AG04449 (cell line): ENCODE results near the gene SEC31B.
A peak's percentile ranks its signal among the peaks of the same experiment; 100 is the strongest.

Experiments used
- CTCF ChIA-PET: fragments of 350-600 bp; formaldehyde crosslinking; extraction: SDS; loops from one replicate; lab custom pipeline; 2021; ENCODE audit warnings: antibody characterized with exemption; lab: Yijun Ruan, JAX
- POLR2A ChIA-PET: fragments of 400-600, 350-600 bp; formaldehyde crosslinking; extraction: SDS; loops from one replicate; lab custom pipeline; 2020; ENCODE audit warnings: antibody characterized with exemption, inconsistent platforms; lab: Yijun Ruan, JAX
- DNase-seq: peaks from one replicate; pipeline ENCODE4 v3.0.0-alpha.2; 2010; ENCODE audit warnings: low read depth, low spot score
- H3K4me3 ChIP-seq: 2 replicates; pipeline ENCODE4 v1.5.1; 2011; ENCODE audit warnings: low read depth, mild to moderate bottlenecking, control low read depth, low read length
- TF ChIP-seq, protein P1 (sequence below): IDR thresholded peaks from one replicate; pipeline ENCODE4 v1.5.1; 2011; ENCODE audit warnings: mild to moderate bottlenecking, moderate library complexity, low read length, control low read depth, inconsistent platforms; ENCODE audit not compliant: insufficient read depth; ENCODE audit errors: missing control alignments

Gene SEC31B

DNA sequence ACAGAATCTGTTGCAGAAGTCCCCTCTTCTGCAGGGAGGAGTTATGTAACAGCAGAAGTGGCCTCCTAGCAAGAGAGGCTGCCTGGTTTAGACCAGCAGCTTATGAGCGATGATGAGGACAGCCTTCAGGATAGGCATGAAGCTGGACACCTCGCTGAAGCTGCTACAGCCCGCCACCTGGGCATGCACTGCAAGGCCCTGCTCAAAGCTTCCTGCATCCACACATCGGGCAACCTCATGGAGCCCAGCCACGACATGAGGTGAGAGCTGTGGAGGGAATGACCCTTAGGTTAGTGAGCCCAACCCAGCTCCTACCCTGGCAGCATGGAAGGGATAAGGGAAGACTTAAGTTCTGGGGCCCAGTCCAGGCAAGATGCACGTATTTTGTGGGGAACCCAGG, 32.1 kb downstream of the SEC31B start:
- TF ChIP-seq, protein P1, sequence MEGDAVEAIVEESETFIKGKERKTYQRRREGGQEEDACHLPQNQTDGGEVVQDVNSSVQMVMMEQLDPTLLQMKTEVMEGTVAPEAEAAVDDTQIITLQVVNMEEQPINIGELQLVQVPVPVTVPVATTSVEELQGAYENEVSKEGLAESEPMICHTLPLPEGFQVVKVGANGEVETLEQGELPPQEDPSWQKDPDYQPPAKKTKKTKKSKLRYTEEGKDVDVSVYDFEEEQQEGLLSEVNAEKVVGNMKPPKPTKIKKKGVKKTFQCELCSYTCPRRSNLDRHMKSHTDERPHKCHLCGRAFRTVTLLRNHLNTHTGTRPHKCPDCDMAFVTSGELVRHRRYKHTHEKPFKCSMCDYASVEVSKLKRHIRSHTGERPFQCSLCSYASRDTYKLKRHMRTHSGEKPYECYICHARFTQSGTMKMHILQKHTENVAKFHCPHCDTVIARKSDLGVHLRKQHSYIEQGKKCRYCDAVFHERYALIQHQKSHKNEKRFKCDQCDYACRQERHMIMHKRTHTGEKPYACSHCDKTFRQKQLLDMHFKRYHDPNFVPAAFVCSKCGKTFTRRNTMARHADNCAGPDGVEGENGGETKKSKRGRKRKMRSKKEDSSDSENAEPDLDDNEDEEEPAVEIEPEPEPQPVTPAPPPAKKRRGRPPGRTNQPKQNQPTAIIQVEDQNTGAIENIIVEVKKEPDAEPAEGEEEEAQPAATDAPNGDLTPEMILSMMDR, result no peak
- CTCF ChIA-PET, result interaction anchor here (0.8 to 11.6 kb wide), 6 partner anchors 11 to 145 kb away, joined by 3 to 422 read pairs (median 6); no protein-coding TSS in a partner anchor
- H3K4me3 ChIP-seq, result no peak overlapping the region
- POLR2A ChIA-PET, result no interaction called here
- no peak for DNase-seq

DNA sequence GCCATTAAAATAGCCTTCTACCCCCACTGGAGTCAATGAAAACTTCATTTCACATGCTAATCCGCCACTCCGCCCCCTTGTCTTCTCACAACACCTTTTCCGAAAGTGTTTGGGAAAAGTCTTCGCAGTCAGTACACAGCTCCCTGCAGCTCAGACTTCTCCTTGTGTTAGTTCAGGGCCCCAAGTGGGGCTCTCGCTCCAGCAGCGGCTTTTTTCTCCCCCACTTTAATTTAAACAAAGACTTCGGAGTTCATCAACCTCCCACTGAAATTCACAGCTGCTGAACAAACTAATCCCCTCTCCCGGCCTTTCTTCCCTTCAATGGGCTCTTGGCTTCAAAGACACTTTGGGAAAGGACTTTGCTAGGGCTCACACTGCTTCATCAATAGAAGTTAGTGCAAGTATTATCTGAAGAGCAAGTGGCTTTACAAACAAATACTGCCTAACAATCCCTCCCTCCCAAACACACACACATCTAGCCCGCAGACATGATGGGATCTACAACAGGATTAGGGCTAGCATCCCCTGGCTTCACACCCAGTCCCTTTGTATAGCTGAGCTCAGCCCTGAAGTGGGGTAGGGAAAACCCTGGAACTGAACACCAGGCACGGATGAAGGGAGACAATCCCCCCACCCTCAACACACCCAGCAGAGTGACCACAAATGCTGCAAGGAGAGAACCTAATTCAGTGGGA, 33.7 kb downstream of the SEC31B start:
- H3K4me3 ChIP-seq, result no peak overlapping the region
- DNase-seq, result no peak
- ChIA-PET POLR2A (no interaction called here), CTCF (interaction anchor here (1.0 to 11.6 kb wide), 8 partner anchors 10 to 396 kb away, joined by 3 to 422 read pairs (median 4); no protein-coding TSS in a partner anchor)
- TF ChIP-seq, protein P1, result no peak

DNA sequence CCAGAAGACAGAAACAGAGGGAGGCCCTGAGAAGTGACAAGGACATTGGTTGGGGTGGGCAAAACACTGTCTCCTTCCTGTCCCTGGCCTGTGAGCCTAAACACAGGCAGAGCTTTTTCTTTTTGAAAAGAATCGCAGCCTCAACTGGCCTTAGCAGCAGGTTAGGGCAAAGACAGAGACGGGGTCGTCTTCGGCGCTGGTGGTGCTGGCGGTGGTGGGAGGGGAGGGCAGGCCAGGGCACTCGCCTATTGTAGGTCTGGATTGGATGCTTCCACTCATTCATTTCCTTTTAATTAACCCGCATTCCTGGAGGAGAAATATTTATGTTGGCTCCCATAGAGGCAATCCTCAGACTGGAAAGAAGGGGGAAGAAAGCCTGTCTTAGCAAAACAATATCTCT, 34.3 kb downstream of the SEC31B start:
- TF ChIP-seq, protein P1, result no peak
- DNase-seq, result no peak
- ChIA-PET CTCF (interaction anchor here (1.0 to 11.6 kb wide), 7 partner anchors 9 to 396 kb away, joined by 3 to 422 read pairs (median 5); no protein-coding TSS in a partner anchor), POLR2A (no interaction called here)
- no peak overlapping the region for H3K4me3 ChIP-seq

DNA sequence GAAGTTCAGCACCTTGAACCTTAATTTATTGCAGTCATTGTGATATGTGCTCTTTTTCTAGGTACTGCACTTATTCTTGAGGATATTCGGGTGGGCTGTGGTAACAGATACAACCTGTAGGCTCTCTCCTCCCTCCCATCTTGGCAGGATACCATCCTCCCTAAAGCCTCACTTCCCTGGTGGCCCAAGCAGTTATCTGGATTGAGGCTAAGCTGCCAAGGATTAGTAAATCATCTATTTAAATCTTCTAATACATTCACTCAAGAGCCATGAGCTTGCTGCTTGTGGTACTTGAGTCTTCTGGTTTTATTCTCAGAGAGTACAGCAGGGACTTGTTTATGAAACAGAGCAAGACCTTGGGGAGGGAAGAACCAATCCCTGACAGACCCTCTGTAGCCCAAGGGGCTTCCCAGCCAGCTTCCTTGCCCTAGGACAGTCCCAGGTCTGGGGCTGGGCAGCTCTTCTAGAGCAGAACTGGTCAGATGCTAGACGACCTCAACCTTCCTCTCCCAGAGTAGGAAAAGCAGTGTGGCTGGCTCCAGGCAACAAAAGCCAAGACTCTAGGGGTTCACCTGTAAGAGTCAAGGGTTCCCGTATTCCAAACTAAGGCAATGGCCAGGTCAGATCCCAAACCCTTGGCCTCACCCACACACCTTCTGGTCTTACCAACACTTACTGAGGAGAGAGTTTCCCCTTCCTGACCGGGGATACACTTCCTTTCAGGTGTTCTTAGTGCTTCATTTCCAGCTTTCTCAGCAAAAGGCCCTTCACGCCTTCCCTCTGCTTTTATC, 35.6 kb downstream of the SEC31B start:
- H3K4me3 ChIP-seq, result no peak overlapping the region
- no peak for DNase-seq
- ChIA-PET CTCF (interaction anchor here (0.6 to 11.6 kb wide), 14 partner anchors 9 to 395 kb away, joined by 3 to 422 read pairs (median 10); partner anchors contain the start of gene HIF1AN), POLR2A (no interaction called here)
- TF ChIP-seq, protein P1, result no peak

DNA sequence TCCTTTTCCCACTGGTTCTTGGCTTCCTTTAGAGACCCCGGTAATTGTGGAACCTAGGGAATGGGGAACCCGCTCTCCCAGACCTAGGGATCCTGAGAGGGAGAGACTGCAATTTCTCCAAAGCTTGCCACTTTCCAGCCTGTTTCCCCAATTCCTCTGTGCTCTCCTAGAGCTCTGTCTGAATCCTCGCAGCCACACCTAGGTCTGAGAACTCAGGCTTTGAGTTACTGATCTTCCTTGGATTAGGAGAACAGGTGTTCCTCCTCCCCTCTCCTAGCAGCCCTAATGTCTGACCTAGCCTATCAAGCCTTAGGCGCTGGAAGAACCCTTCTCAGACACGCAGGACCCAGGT, 36.9 kb downstream of the SEC31B start:
- ChIA-PET CTCF (interaction anchor here (0.7 to 11.6 kb wide), 24 partner anchors 10 to 400 kb away, joined by 3 to 422 read pairs (median 6); partner anchors contain the start of genes HIF1AN and NDUFB8), POLR2A (interaction anchor here (0.7 to 1.4 kb wide), 2 partner anchors 22 to 36 kb away, joined by 3 to 4 read pairs; no protein-coding TSS in a partner anchor)
- H3K4me3 ChIP-seq, result peak overlapping the region; percentile 53; the same call in 1 of the 2 replicates
- DNase-seq, result no peak
- TF ChIP-seq, protein P1, result no peak
